CD8-positive, alpha-beta memory T cell (primary cell): ENCODE data around the gene ATAD3C. TPM values are rescaled to one million over a fixed set of nuclear protein-coding genes. Genes with fewer than 3 reads are reported as not detected.
"Not testable (repeated sequence)": the region's sequence is repeated elsewhere in the genome, so short reads cannot be mapped to it uniquely, and the experiment has no call there.

ENCODE experiments used
- CTCF ChIA-PET: fragments of 350-600 bp; sonication (Branson Sonifier 250); formaldehyde crosslinking; loops from one replicate; lab custom pipeline; 2021; ENCODE audit warnings: antibody characterized with exemption; lab: Charles Lee
- POLR2A ChIA-PET: fragments of 350-600 bp; sonication (Branson Sonifier 250); formaldehyde crosslinking; loops from one replicate; lab custom pipeline; 2021; ENCODE audit warnings: antibody characterized with exemption; lab: Charles Lee
- DNase-seq, 5 donors: peaks; one replicate each; pipeline versions ENCODE4 v3.0.0 to v3.0.0-alpha.2; 2020 to 2022; ENCODE audit warnings: mixed read lengths in 1 of 5
- H3K27ac ChIP-seq: one replicate; pipeline ENCODE4 v1.7.0; 2013; ENCODE audit warnings: low read depth, mild to moderate bottlenecking, low read length, moderate library complexity
- H3K27me3 ChIP-seq: 2 replicates; pipeline ENCODE4 v1.7.0; 2013; ENCODE audit warnings: low read length, mild to moderate bottlenecking; ENCODE audit not compliant: insufficient read depth, poor library complexity, severe bottlenecking
- H3K36me3 ChIP-seq: 2 replicates; pipeline ENCODE4 v1.7.0; 2013; ENCODE audit warnings: mild to moderate bottlenecking, low read length, moderate library complexity; ENCODE audit not compliant: insufficient read depth
- H3K4me1 ChIP-seq: 2 replicates; pipeline ENCODE4 v1.7.0; 2013; ENCODE audit warnings: mild to moderate bottlenecking, low read length, moderate library complexity; ENCODE audit not compliant: insufficient read depth
- H3K4me3 ChIP-seq: 2 replicates; pipeline ENCODE4 v1.7.0; 2013; ENCODE audit warnings: mild to moderate bottlenecking, low read length
- H3K9me3 ChIP-seq: 2 replicates; pipeline ENCODE4 v1.7.0; 2013; ENCODE audit warnings: mild to moderate bottlenecking, low read length
- H3K27ac Mint-ChIP-seq, 8 donors: one replicate each; pipeline ENCODE4 v1.8.0; 2020 to 2021; ENCODE audit warnings: mixed read lengths in 8 of 8, mild to moderate bottlenecking in 6 of 8, inconsistent platforms in 3 of 8, moderate library complexity in 3 of 8
- H3K27me3 Mint-ChIP-seq, 2 donors: one replicate each; pipeline ENCODE4 v1.8.0; 2020 to 2021; ENCODE audit warnings: mixed read lengths in 2 of 2, mild to moderate bottlenecking in 1 of 2, moderate library complexity in 1 of 2
- H3K36me3 Mint-ChIP-seq, 3 donors: one replicate each; pipeline ENCODE4 v1.8.0; 2020 to 2021; ENCODE audit warnings: mixed read lengths in 3 of 3, inconsistent platforms in 1 of 3, mild to moderate bottlenecking in 1 of 3
- H3K4me1 Mint-ChIP-seq, 3 donors: one replicate each; pipeline ENCODE4 v1.8.0; 2020 to 2021; ENCODE audit warnings: mixed read lengths in 3 of 3, inconsistent platforms in 1 of 3, mild to moderate bottlenecking in 1 of 3
- H3K4me3 Mint-ChIP-seq, 7 donors: one replicate each; pipeline ENCODE4 v1.8.0; 2020 to 2021; ENCODE audit warnings: mixed read lengths in 7 of 7, mild to moderate bottlenecking in 6 of 7, moderate library complexity in 4 of 7, inconsistent platforms in 2 of 7
- H3K9me3 Mint-ChIP-seq, 5 donors: one replicate each; pipeline ENCODE4 v1.8.0; 2020 to 2022; ENCODE audit warnings: mixed read lengths in 5 of 5, mild to moderate bottlenecking in 3 of 5, moderate library complexity in 2 of 5, inconsistent platforms in 1 of 5
- polyA plus RNA-seq: library from polyadenylated mRNA; unstranded; fragments of 300-500 nt; fragmentation: Illumina TruSeq; gene quantifications from one replicate; pipeline ENCODE4 v1.2.3, GENCODE V29; 2021
- total RNA-seq, 2 experiments: library from RNA; stranded (reverse); gene quantifications; one replicate each; pipeline ENCODE4 v1.2.3, GENCODE V29; 2021

The ATAD3C gene
- total and polyA plus RNA-seq, 3 experiments from 2014 or later, result 0.53 to 4.3 (median 1.9) TPM

- peaks cover 0 to 4% of the 10 kb centered on the region in 2 donors for H3K27me3 Mint-ChIP-seq
- H3K4me1 Mint-ChIP-seq, result peaks cover 34 to 63% (median 46%) of the 10 kb centered on the region in 3 donors
- CTCF ChIA-PET, result interaction anchor here (1.2 kb wide), 1 partner anchor 37 kb away, joined by 3 read pairs; no protein-coding TSS in a partner anchor
- Histone ChIP-seq H3K9me3 (no peaks in the 10 kb centered on the region), H3K4me3 (no peak overlapping the region), H3K36me3 (peaks cover 48% of the 10 kb centered on the region), H3K4me1 (peaks cover 45% of the 10 kb centered on the region), H3K27me3 (no peaks in the 10 kb centered on the region), H3K27ac (no peak overlapping the region)
- H3K4me3 Mint-ChIP-seq, result peak overlapping the region; percentile 11 to 97 (median 28)
- H3K36me3 Mint-ChIP-seq, result peaks cover 0 to 78% (median 10%) of the 10 kb centered on the region in 3 donors
- H3K9me3 Mint-ChIP-seq, result no peaks in the 10 kb centered on the region
- DNase-seq, result no peak
- H3K27ac Mint-ChIP-seq, result peak overlapping the region in 7 of 8 donors; percentile 2 to 87 (median 19)
- POLR2A ChIA-PET, result no interaction called here
These were observed 45.8 kb upstream of the ATAD3C start for GRCh38 chr1:1403653-1404052.

DNA sequence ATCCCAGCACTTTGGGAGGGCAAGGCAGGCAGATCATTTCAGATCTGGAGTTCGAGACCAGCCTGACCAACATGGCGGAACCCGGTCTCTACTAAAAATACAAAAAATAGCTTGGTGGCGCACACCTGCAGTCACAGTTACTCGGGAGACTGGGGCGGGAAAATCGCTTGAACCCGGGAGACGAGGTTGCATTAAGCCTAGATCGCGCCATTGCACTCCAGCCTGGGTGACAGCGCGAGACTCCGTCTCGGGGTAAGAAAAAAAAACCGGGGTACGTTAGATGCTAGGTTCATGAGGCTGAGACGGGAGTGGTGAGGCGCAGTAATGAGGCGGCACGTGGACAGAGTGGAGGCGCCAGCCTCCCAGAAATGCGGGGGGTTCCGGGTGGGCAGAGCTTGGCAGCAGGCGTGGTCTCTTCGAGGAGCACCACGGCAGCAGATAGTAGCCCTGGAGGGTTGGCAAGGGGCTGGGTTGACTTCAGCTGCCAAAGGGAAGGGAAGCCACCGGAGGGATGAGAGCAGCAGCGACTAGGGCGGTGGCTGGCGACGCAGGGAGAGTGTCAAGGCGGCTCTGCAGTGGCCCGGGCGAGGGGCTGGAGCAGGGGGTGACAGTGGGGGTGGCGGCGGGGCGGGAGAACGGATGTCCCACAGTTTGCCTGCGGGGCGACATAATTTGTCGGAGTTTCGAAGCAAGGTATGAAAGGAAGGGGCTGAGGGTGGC, 43.2 kb upstream of the ATAD3C start:
- H3K4me1 ChIP-seq, result peaks cover 41% of the 10 kb centered on the region
- no peaks in the 10 kb centered on the region for H3K27me3 ChIP-seq
- POLR2A ChIA-PET, result interaction anchor here (1.0 to 2.8 kb wide), 3 partner anchors 20 to 105 kb away, joined by 4 to 16 read pairs (median 5); partner anchors contain the start of genes ATAD3A and AURKAIP1
- Mint-ChIP-seq H3K4me3 (peak overlapping the region; percentile 90 to 97 (median 93)), H3K27ac (peak overlapping the region; percentile 78 to 97 (median 90)), H3K9me3 (no peaks in the 10 kb centered on the region), H3K27me3 (no peaks in the 10 kb centered on the region), H3K4me1 (peaks cover 29 to 55% (median 37%) of the 10 kb centered on the region in 3 donors), H3K36me3 (peaks cover 0 to 64% (median 10%) of the 10 kb centered on the region in 3 donors)
- peak overlapping the region; percentile 96 for H3K27ac ChIP-seq
- DNase-seq, result no peak
- CTCF ChIA-PET, result interaction anchor here (1.1 to 1.7 kb wide), 2 partner anchors 33 to 35 kb away, joined by 3 to 4 read pairs; no protein-coding TSS in a partner anchor
- peaks cover 38% of the 10 kb centered on the region for H3K36me3 ChIP-seq
- H3K9me3 ChIP-seq, result no peaks in the 10 kb centered on the region
- H3K4me3 ChIP-seq, result peak overlapping the region; percentile 94

- peak within 1 kb of the TSS; percentile 90 to 97 (median 93) for H3K4me3 Mint-ChIP-seq
- Histone ChIP-seq H3K9me3 (no peaks in the 10 kb centered on the region), H3K4me1 (peaks cover 39% of the 10 kb centered on the region), H3K36me3 (peaks cover 33% of the 10 kb centered on the region), H3K4me3 (peak within 1 kb of the TSS; percentile 94), H3K27ac (peak within 1 kb of the TSS; percentile 96), H3K27me3 (no peaks in the 10 kb centered on the region)
- peaks cover 29 to 50% (median 36%) of the 10 kb centered on the region in 3 donors for H3K4me1 Mint-ChIP-seq
- H3K27me3 Mint-ChIP-seq, result no peaks in the 10 kb centered on the region
- no peaks in the 10 kb centered on the region for H3K9me3 Mint-ChIP-seq
- CTCF ChIA-PET, result interaction anchor here (1.1 to 1.7 kb wide), 3 partner anchors 8 to 97 kb away, joined by 3 to 5 read pairs (median 4); partner anchors contain the start of gene CCNL2
- POLR2A ChIA-PET, result interaction anchor here (0.8 to 2.8 kb wide), 6 partner anchors 8 to 104 kb away, joined by 3 to 25 read pairs (median 4); partner anchors contain the start of genes ATAD3A, AURKAIP1 and CCNL2
- DNase-seq, result peak; percentile 94 to 97 (median 95)
- H3K36me3 Mint-ChIP-seq, result peaks cover 0 to 56% (median 10%) of the 10 kb centered on the region in 3 donors
- peak within 1 kb of the TSS; percentile 78 to 97 (median 92) for H3K27ac Mint-ChIP-seq
These were observed 42.5 kb upstream of the ATAD3C start, which contains the start of gene MRPL20 for GRCh38 chr1:1406821-1407635. Gene MRPL20, minus strand, starts transcription at chr1:1407293. Its CDS starts 76 bp downstream, at chr1:1407217.

GRCh38 chr1:1407636-1408318, 41.7 kb upstream of the ATAD3C start:
- peak in 1 of 5 donors; percentile 16 for DNase-seq
- Mint-ChIP-seq H3K27ac (peak overlapping the region; percentile 60 to 90 (median 85)), H3K4me1 (peaks cover 29 to 47% (median 36%) of the 10 kb centered on the region in 3 donors), H3K36me3 (peaks cover 0 to 49% (median 10%) of the 10 kb centered on the region in 3 donors), H3K9me3 (peaks cover 0 to 2% (median 0%) of the 10 kb centered on the region in 5 donors), H3K27me3 (no peaks in the 10 kb centered on the region), H3K4me3 (peak overlapping the region; percentile 78 to 96 (median 90))
- no peaks in the 10 kb centered on the region for H3K9me3 ChIP-seq
- peak overlapping the region; percentile 94 for H3K4me3 ChIP-seq
- CTCF ChIA-PET, result interaction anchor here (1.0 to 1.7 kb wide), 5 partner anchors 9 to 97 kb away, joined by 3 to 5 read pairs (median 4); partner anchors contain the start of genes AURKAIP1 and CCNL2
- H3K27ac ChIP-seq, result peak overlapping the region; percentile 96
- H3K36me3 ChIP-seq, result peaks cover 26% of the 10 kb centered on the region
- no peaks in the 10 kb centered on the region for H3K27me3 ChIP-seq
- POLR2A ChIA-PET, result interaction anchor here (0.8 to 2.8 kb wide), 5 partner anchors 9 to 104 kb away, joined by 3 to 25 read pairs (median 5); partner anchors contain the start of genes ATAD3A, AURKAIP1 and CCNL2
- peaks cover 36% of the 10 kb centered on the region for H3K4me1 ChIP-seq

GRCh38 chr1:1410238-1410637, 39.3 kb upstream of the ATAD3C start:
- CTCF ChIA-PET, H3K9me3 ChIP-seq, H3K27me3 Mint-ChIP-seq, H3K9me3 Mint-ChIP-seq, POLR2A ChIA-PET, DNase-seq, H3K27ac ChIP-seq, H3K27me3 ChIP-seq, H3K4me3 ChIP-seq: not testable (repeated sequence)
- H3K27ac Mint-ChIP-seq, result peak overlapping the region in 2 of 8 donors; percentile 33 to 58
- Histone ChIP-seq H3K4me1 (peaks cover 30% of the 10 kb centered on the region), H3K36me3 (peaks cover 11% of the 10 kb centered on the region)
- peaks cover 22 to 41% (median 28%) of the 10 kb centered on the region in 3 donors for H3K4me1 Mint-ChIP-seq
- peak overlapping the region in 3 of 7 donors; percentile 13 to 51 (median 33) for H3K4me3 Mint-ChIP-seq
- peaks cover 0 to 26% (median 3%) of the 10 kb centered on the region in 3 donors for H3K36me3 Mint-ChIP-seq

DNA sequence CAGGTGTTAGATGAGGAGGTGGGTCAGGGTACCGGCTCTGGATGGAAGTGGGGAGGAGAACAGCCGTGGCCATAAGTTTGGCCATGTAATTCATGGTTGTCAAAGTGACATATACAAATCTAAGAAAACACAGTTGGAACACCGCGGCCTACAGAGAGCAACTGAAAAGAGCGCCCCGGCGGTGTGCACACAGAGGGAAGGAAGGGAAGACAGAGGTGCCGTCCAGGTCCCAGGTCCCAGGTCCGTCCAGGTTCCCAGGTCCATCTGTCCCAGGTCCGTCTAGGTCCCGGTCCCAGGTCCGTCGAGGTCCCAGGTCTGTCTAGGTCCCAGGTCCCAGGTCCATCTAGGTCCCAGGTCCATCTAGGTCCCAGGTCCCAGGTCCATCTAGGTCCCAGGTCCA, 37.9 kb upstream of the ATAD3C start:
- Mint-ChIP-seq H3K9me3 (peaks cover 0 to 2% (median 0%) of the 10 kb centered on the region in 5 donors), H3K27ac (peak overlapping the region in 1 of 8 donors; percentile 35), H3K4me3 (peak overlapping the region in 1 of 7 donors; percentile 13), H3K36me3 (peaks cover 0 to 15% (median 2%) of the 10 kb centered on the region in 3 donors), H3K4me1 (peaks cover 15 to 27% (median 16%) of the 10 kb centered on the region in 3 donors), H3K27me3 (no peaks in the 10 kb centered on the region)
- DNase-seq, result no peak
- Histone ChIP-seq H3K27me3 (no peaks in the 10 kb centered on the region), H3K36me3 (no peaks in the 10 kb centered on the region), H3K4me3 (no peak overlapping the region), H3K9me3 (no peaks in the 10 kb centered on the region), H3K27ac (no peak overlapping the region), H3K4me1 (peaks cover 17% of the 10 kb centered on the region)
- ChIA-PET CTCF (no interaction called here), POLR2A (no interaction called here)
